Measurements from ENCODE around the gene SPTBN5. TPM values are rescaled to one million over a fixed set of nuclear protein-coding genes. Genes with fewer than 3 reads are reported as not detected.

Gene SPTBN5
- total and polyA plus RNA-seq, 2 experiments from 2014 or later: 0.70 to 2.1 TPM

GRCh38 chr15:41891226-41891625, 2.6 kb downstream of the SPTBN5 start:
- H3K9me3 ChIP-seq (ENCODE audit: low read depth): no peaks in the 10 kb centered on the region
- no peak overlapping the region for H3K4me3 ChIP-seq
- DNase-seq (ENCODE audit: low read depth in 1 of 2, low spot score in 1 of 2): no peak
- no peaks in the 10 kb centered on the region for H3K4me1 ChIP-seq (ENCODE audit: low read depth)
- H3K36me3 ChIP-seq: no peaks in the 10 kb centered on the region
- TF ChIP-seq, protein P1, sequence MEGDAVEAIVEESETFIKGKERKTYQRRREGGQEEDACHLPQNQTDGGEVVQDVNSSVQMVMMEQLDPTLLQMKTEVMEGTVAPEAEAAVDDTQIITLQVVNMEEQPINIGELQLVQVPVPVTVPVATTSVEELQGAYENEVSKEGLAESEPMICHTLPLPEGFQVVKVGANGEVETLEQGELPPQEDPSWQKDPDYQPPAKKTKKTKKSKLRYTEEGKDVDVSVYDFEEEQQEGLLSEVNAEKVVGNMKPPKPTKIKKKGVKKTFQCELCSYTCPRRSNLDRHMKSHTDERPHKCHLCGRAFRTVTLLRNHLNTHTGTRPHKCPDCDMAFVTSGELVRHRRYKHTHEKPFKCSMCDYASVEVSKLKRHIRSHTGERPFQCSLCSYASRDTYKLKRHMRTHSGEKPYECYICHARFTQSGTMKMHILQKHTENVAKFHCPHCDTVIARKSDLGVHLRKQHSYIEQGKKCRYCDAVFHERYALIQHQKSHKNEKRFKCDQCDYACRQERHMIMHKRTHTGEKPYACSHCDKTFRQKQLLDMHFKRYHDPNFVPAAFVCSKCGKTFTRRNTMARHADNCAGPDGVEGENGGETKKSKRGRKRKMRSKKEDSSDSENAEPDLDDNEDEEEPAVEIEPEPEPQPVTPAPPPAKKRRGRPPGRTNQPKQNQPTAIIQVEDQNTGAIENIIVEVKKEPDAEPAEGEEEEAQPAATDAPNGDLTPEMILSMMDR (IDR thresholded peaks at IDR 0.05; ENCODE audit: low read depth, low read length): no peak
- no peak overlapping the region for H3K27ac ChIP-seq
- H3K27me3 ChIP-seq: no peaks in the 10 kb centered on the region

GRCh38 chr15:41890050-41890690, 3.7 kb downstream of the SPTBN5 start:
- H3K4me1 ChIP-seq (ENCODE audit: low read depth): no peaks in the 10 kb centered on the region
- H3K27me3 ChIP-seq: no peaks in the 10 kb centered on the region
- DNase-seq (ENCODE audit: low read depth in 1 of 2, low spot score in 1 of 2): no peak
- no peak overlapping the region for H3K4me3 ChIP-seq
- H3K9me3 ChIP-seq (ENCODE audit: low read depth): no peaks in the 10 kb centered on the region
- H3K27ac ChIP-seq: no peak overlapping the region
- no peaks in the 10 kb centered on the region for H3K36me3 ChIP-seq
- TF ChIP-seq, protein P1 (IDR thresholded peaks at IDR 0.05; ENCODE audit: low read depth, low read length): no peak

DNA sequence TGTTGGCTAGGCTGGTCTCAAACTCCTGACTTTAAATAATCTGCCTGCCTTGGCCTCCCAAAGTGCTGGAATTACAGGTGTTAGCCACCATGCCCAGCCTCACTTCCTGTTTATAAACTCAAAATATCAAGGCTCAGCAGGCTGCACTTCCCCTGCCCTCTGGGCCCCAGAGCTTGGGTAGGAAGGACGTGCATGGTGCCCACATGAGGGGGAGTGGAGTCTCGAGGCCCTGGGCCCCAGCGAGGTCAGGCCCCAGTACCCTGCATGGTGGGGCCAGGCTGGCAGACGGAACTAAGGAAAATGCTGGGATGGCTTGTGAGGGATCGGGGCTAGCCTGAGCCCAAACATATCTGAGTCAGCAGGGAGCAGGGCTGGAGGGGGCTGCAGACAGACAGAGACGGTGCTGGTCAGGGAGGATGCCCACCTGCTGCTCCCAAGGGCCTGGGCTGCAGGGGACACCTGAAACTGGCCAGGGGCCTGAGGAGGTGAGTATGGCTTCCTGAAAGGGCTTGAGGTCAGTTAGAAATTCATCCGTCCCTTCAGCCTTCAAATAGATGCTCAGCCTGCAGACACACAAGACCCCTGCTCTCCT, 5.1 kb downstream of the SPTBN5 start:
- no peaks in the 10 kb centered on the region for H3K4me1 ChIP-seq (ENCODE audit: low read depth)
- H3K27ac ChIP-seq: no peak overlapping the region
- no peak for DNase-seq (ENCODE audit: low read depth in 1 of 2, low spot score in 1 of 2)
- TF ChIP-seq, protein P1 (IDR thresholded peaks at IDR 0.05; ENCODE audit: low read depth, low read length): no peak
- H3K9me3 ChIP-seq (ENCODE audit: low read depth): no peaks in the 10 kb centered on the region
- no peaks in the 10 kb centered on the region for H3K27me3 ChIP-seq
- H3K36me3 ChIP-seq: no peaks in the 10 kb centered on the region
- H3K4me3 ChIP-seq: no peak overlapping the region

GRCh38 chr15:41887893-41888292, 6.0 kb downstream of the SPTBN5 start:
- no peaks in the 10 kb centered on the region for H3K36me3 ChIP-seq
- H3K27ac ChIP-seq: no peak overlapping the region
- DNase-seq (ENCODE audit: low read depth in 1 of 2, low spot score in 1 of 2): no peak
- peaks cover 7% of the 10 kb centered on the region for H3K27me3 ChIP-seq
- TF ChIP-seq, protein P1 (IDR thresholded peaks at IDR 0.05; ENCODE audit: low read depth, low read length): no peak
- no peak overlapping the region for H3K4me3 ChIP-seq
- H3K9me3 ChIP-seq (ENCODE audit: low read depth): no peaks in the 10 kb centered on the region
- peaks cover under 1% of the 10 kb centered on the region for H3K4me1 ChIP-seq (ENCODE audit: low read depth)

GRCh38 chr15:41887161-41887560, 6.7 kb downstream of the SPTBN5 start:
- TF ChIP-seq, protein P1 (IDR thresholded peaks at IDR 0.05; ENCODE audit: low read depth, low read length): no peak
- Histone ChIP-seq H3K27me3 (peaks cover 15% of the 10 kb centered on the region), H3K36me3 (no peaks in the 10 kb centered on the region), H3K4me3 (no peak overlapping the region), H3K9me3 (ENCODE audit: low read depth) (no peaks in the 10 kb centered on the region), H3K4me1 (ENCODE audit: low read depth) (peaks cover 8% of the 10 kb centered on the region), H3K27ac (no peak overlapping the region)
- no peak for DNase-seq (ENCODE audit: low read depth in 1 of 2, low spot score in 1 of 2)
